ENCODE data around the gene USP49. TPM values are rescaled to one million over a fixed set of nuclear protein-coding genes. Genes with fewer than 3 reads are reported as not detected.

The USP49 gene
- total RNA-seq, 1 experiment from 2014 or later: 2.9 TPM

GRCh38 chr6:41929924-41930323, 34.7 kb upstream of the USP49 start:
- no peak for DNase-seq (ENCODE audit: low spot score)

GRCh38 chr6:41927253-41927652, 32.1 kb upstream of the USP49 start:
- DNase-seq (ENCODE audit: low spot score): no peak

GRCh38 chr6:41922154-41922553, 27.0 kb upstream of the USP49 start:
- DNase-seq (ENCODE audit: low spot score): peak; percentile 33

- DNase-seq (ENCODE audit: low spot score): peak; percentile 22
Observed at GRCh38 chr6:41921712-41921998, 26.5 kb upstream of the USP49 start.

GRCh38 chr6:41920921-41921711, 25.9 kb upstream of the USP49 start, which contains the start of the genes BYSL and MED20:
Gene BYSL, plus strand, starts transcription at chr6:41921499. Its CDS starts 64 bp downstream, at chr6:41921563.
Gene MED20, minus strand, starts transcription at chr6:41921139. Its CDS starts 121 bp downstream, at chr6:41921018.
- peak; percentile 96 for DNase-seq (ENCODE audit: low spot score)

- DNase-seq (ENCODE audit: low spot score): no peak
Observed at GRCh38 chr6:41917528-41917927, 22.4 kb upstream of the USP49 start.

- DNase-seq (ENCODE audit: low spot score): no peak
Observed at GRCh38 chr6:41914869-41915530, 19.8 kb upstream of the USP49 start.

- DNase-seq (ENCODE audit: low spot score): no peak
Observed at GRCh38 chr6:41914343-41914742, 19.2 kb upstream of the USP49 start.

- DNase-seq (ENCODE audit: low spot score): no peak
Observed at GRCh38 chr6:41909727-41910126, 14.6 kb upstream of the USP49 start.

GRCh38 chr6:41901882-41902519, 6.8 kb upstream of the USP49 start:
- peak; percentile 19 for DNase-seq (ENCODE audit: low spot score)

GRCh38 chr6:41900861-41901260, 5.7 kb upstream of the USP49 start:
- no peak for DNase-seq (ENCODE audit: low spot score)

- no peak for DNase-seq (ENCODE audit: low spot score)
Observed at GRCh38 chr6:41896281-41896680, 1.1 kb upstream of the USP49 start.

GRCh38 chr6:41894366-41895299, 542 bp downstream of the USP49 start:
- peak; percentile 23 for DNase-seq (ENCODE audit: low spot score)

- DNase-seq (ENCODE audit: low spot score): no peak
Observed at GRCh38 chr6:41892921-41893564, 2.1 kb downstream of the USP49 start.

- no peak for DNase-seq (ENCODE audit: low spot score)
Observed at GRCh38 chr6:41887331-41887751, 7.8 kb downstream of the USP49 start.

- DNase-seq (ENCODE audit: low spot score): no peak
Observed at GRCh38 chr6:41885930-41886329, 9.2 kb downstream of the USP49 start.

- no peak for DNase-seq (ENCODE audit: low spot score)
Observed at GRCh38 chr6:41884957-41885356, 10.2 kb downstream of the USP49 start.

- DNase-seq (ENCODE audit: low spot score): no peak
Observed at GRCh38 chr6:41881506-41881905, 13.7 kb downstream of the USP49 start.

- no peak for DNase-seq (ENCODE audit: low spot score)
Observed at GRCh38 chr6:41878961-41879405, 16.2 kb downstream of the USP49 start.

GRCh38 chr6:41878246-41878645, 16.9 kb downstream of the USP49 start:
- DNase-seq (ENCODE audit: low spot score): no peak

Measured in HT-29 (cell line).